ENCODE data around the gene OLFM4. TPM values are rescaled to one million over a fixed set of nuclear protein-coding genes. Genes with fewer than 3 reads are reported as not detected.

OLFM4 gene
- total and polyA plus RNA-seq, 5 donors from 2014 or later = not detected

GRCh38 chr13:53100394-53101063 is 71.9 kb downstream of the OLFM4 start:
- peaks cover 0 to 6% (median 0%) of the 10 kb centered on the region in 7 donors for H3K9me3 Mint-ChIP-seq
- H3K27me3 ChIP-seq (ENCODE audit: control insufficient read depth, insufficient read depth, low read length) = peaks cover 2% of the 10 kb centered on the region
- no peak overlapping the region for H3K27ac Mint-ChIP-seq
- H3K36me3 Mint-ChIP-seq = no peaks in the 10 kb centered on the region
- H3K36me3 ChIP-seq (ENCODE audit: control insufficient read depth, insufficient read depth, low read length) = no peaks in the 10 kb centered on the region
- DNase-seq (no peak), ATAC-seq (ENCODE audit: low read depth in 2 of 2) (no peak)
- H3K27ac ChIP-seq (ENCODE audit: insufficient read depth, low read length, poor library complexity, severe bottlenecking) = no peak overlapping the region
- no peaks in the 10 kb centered on the region for H3K4me1 ChIP-seq (ENCODE audit: control insufficient read depth, insufficient read depth, low read length, poor library complexity, severe bottlenecking)
- H3K4me3 Mint-ChIP-seq = no peak overlapping the region
- H3K4me1 Mint-ChIP-seq = no peaks in the 10 kb centered on the region
- H3K9me3 ChIP-seq (ENCODE audit: control insufficient read depth in 2 of 2, low read length in 2 of 2) = no peaks in the 10 kb centered on the region
- peaks cover 5% of the 10 kb centered on the region for H3K27me3 Mint-ChIP-seq
- no peak overlapping the region for H3K4me3 ChIP-seq (ENCODE audit: low read depth, low read length)

Other genes with a start within 250 kb of the OLFM4 start
- not detected for gene PCDH8, start 180.2 kb upstream of the OLFM4 start, total RNA-seq
- not detected for gene PCDH8, start 180.2 kb upstream of the OLFM4 start, polyA plus RNA-seq